ENCODE data around the gene ELOVL6.

The ELOVL6 gene

GRCh38 chr4:110019153-110019552 is 179.3 kb downstream of the ELOVL6 start:
- DNase-seq, result no peak

DNA sequence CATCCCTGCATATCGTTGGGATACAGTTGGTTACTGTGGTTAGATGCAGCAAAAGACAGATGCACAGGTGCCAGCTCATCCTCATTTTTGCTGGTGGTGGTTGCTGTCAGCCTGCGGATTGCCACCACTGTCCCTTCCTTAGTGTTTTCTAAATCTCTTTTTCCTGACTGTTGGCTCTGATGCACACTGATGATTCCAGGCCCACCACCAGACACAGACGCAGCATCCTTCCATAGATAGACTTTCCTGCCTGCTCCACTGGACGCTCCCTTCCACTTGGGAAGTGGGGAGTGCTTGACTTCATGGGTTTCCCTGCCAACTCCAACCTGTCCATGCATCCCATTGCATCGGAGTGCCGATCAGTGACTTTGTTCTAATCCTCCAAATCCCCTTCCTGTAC is 184.2 kb downstream of the ELOVL6 start:
- no peak for DNase-seq

- DNase-seq, result no peak
Observed at GRCh38 chr4:110012917-110013316, 185.5 kb downstream of the ELOVL6 start.

GRCh38 chr4:110010797-110011196 is 187.6 kb downstream of the ELOVL6 start:
- no peak for DNase-seq

GRCh38 chr4:110009550-110009949 is 188.9 kb downstream of the ELOVL6 start:
- no peak for DNase-seq

- DNase-seq, result no peak
Observed at GRCh38 chr4:110008540-110008939, 189.9 kb downstream of the ELOVL6 start.

- no peak for DNase-seq
Observed at GRCh38 chr4:110007217-110007616, 191.2 kb downstream of the ELOVL6 start.

- no peak for DNase-seq
Observed at GRCh38 chr4:110005461-110006056, 192.9 kb downstream of the ELOVL6 start.

GRCh38 chr4:110004556-110004955 is 193.9 kb downstream of the ELOVL6 start:
- DNase-seq, result no peak

DNA sequence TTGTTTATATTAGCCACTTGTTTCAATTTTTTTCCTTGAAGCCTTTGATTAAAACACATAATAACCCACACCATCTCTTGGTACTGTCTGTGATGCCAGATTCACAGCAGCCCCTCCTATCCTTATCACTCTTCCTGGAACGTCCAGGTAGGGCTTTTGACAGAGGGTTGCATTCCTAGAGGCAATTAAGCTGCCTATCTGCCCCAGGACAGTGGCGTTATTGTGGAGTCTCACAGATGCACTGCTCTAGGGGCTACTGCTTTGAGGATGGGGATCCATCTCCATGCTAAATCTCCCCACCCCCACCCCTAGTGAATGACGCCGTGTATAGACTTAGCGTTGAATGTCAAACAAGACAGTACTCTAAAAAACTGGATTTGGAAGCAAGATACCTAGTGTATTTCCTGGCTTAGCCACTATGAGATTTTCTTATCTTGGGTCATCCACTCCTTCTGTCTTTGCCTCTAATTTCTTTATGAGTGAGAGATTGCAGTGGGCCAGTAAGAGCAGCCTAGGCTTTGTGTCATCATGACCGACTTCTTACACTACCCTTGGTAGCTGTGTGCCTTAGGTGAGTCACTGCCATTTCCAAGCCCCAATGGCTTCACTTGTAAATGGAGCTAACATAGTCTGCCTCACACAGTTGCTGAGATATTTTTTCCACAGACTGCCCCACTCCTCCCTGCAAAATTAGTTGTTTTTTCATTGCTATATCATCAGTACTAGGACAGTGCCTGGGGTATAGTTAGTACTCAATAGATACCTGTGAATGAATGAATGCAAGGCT is 194.8 kb downstream of the ELOVL6 start:
- no peak for DNase-seq

GRCh38 chr4:110002326-110002725 is 196.1 kb downstream of the ELOVL6 start:
- DNase-seq, result no peak

GRCh38 chr4:109999585-109999912 is 198.9 kb downstream of the ELOVL6 start:
- no peak for DNase-seq

DNA sequence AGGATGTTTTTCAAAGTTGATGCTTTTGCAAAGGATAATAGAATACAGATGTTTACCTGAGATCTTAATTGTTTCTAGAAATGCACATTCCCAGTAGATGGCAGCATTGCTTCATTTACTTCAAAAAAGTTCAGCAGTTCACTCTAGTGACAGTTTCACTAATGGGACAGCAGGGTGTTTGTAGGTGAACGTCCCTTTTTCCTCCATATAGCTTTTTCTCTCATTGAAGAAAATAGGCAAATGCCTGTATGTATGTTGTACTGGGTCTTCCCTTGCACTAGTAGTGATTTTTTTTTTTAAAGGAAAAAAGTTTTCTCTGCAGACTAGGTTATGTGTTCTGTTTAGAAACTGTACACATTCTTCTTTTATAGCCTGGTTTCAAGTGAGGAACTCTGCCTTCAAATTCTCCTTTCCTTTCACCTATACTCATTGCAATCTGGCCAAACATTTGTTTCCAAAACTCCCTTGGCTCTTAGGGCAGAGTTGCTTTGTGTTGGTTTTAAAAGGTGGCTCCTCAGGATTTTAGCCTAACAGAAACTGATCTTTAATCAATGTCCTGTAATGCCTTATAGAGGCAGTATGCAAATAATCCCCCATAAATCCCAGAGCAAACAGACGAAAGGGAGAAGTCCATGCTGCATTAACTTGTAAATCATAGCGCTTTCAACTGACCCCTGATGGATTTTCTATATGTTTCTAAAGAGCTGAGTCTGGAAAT is 199.4 kb downstream of the ELOVL6 start:
- peak; percentile 41 for DNase-seq

- no peak for DNase-seq
Observed at GRCh38 chr4:109996526-109996925, 201.9 kb downstream of the ELOVL6 start.
